Activated CD8-positive, alpha-beta T cell treated with anti-CD3 and anti-CD28 coated beads for 36 hours (primary cell): ENCODE measurements around the gene ZNF780A. TPM values are rescaled to one million over a fixed set of nuclear protein-coding genes. Genes with fewer than 3 reads are reported as not detected.
"Not testable (repeated sequence)": the region's sequence is repeated elsewhere in the genome, so short reads cannot be mapped to it uniquely, and the experiment has no call there.

Experiments used
- ATAC-seq: fragments of 200-7000 bp; cut with Tn5 transposase; one replicate; pipeline ENCODE4 v1.10.0; 2021; ENCODE audit warnings: mild to moderate bottlenecking, moderate library complexity
- CTCF ChIA-PET: fragments of 350-600 bp; sonication (Branson Sonifier 250); formaldehyde crosslinking; loops from one replicate; lab custom pipeline; 2021; ENCODE audit warnings: antibody characterized with exemption; lab: Charles Lee
- POLR2A ChIA-PET: fragments of 350-600 bp; sonication (Branson Sonifier 250); formaldehyde crosslinking; loops from one replicate; lab custom pipeline; 2021; ENCODE audit warnings: antibody characterized with exemption; lab: Charles Lee
- DNase-seq: peaks from one replicate; pipeline ENCODE4 v3.0.0-alpha.2; 2020
- H3K27ac Mint-ChIP-seq: one replicate; pipeline ENCODE4 v1.8.0; 2021; ENCODE audit warnings: mild to moderate bottlenecking, mixed read lengths
- H3K27me3 Mint-ChIP-seq: one replicate; pipeline ENCODE4 v1.8.0; 2021; ENCODE audit warnings: mixed read lengths
- H3K36me3 Mint-ChIP-seq: one replicate; pipeline ENCODE4 v1.8.0; 2021; ENCODE audit warnings: low read depth, mixed read lengths
- H3K4me1 Mint-ChIP-seq: one replicate; pipeline ENCODE4 v1.8.0; 2021; ENCODE audit warnings: low read depth, mixed read lengths
- H3K4me3 Mint-ChIP-seq: one replicate; pipeline ENCODE4 v1.8.0; 2021; ENCODE audit warnings: mild to moderate bottlenecking, moderate library complexity, mixed read lengths
- H3K9me3 Mint-ChIP-seq: one replicate; pipeline ENCODE4 v1.8.0; 2021; ENCODE audit warnings: mixed read lengths
- CTCF ChIP-seq: fragments of 200-600 bp; IDR thresholded peaks from one replicate; pipeline ENCODE4 v1.8.0; 2022; ENCODE audit warnings: antibody characterized with exemption, mild to moderate bottlenecking
- intact Hi-C: fragments of 100-400 bp; cut with micrococcal nuclease; formaldehyde crosslinking; loops from one replicate; pipeline ENCODE4 v1.10.0; 2022
- total RNA-seq, 2 experiments: library from RNA; stranded (reverse); gene quantifications; one replicate each; pipeline ENCODE4 v1.2.3, GENCODE V29; 2021

Gene ZNF780A
- total RNA-seq, 2 experiments from 2014 or later = 12.9 to 13.3 TPM

- ATAC-seq (no peak), DNase-seq (no peak)
- no peak overlapping the region for H3K4me3 Mint-ChIP-seq
- peaks cover 6% of the 10 kb centered on the region for H3K27me3 Mint-ChIP-seq
- H3K27ac Mint-ChIP-seq = no peak overlapping the region
- ChIA-PET POLR2A (interaction anchor here (0.7 kb wide), 1 partner anchor 65 kb away, joined by 3 read pairs; no protein-coding TSS in a partner anchor), CTCF (interaction anchor here (0.7 kb wide), 1 partner anchor 189 kb away, joined by 3 read pairs; no protein-coding TSS in a partner anchor)
- no peaks in the 10 kb centered on the region for H3K36me3 Mint-ChIP-seq
- intact Hi-C loops = no loop called here
- no peaks in the 10 kb centered on the region for H3K4me1 Mint-ChIP-seq
- TF ChIP-seq CTCF = no peak
- H3K9me3 Mint-ChIP-seq = peaks cover 5% of the 10 kb centered on the region
These were observed 25.3 kb upstream of the ZNF780A start for GRCh38 chr19:40116075-40116474.

GRCh38 chr19:40114119-40114518, 23.4 kb upstream of the ZNF780A start:
- H3K27ac Mint-ChIP-seq, H3K9me3 Mint-ChIP-seq, POLR2A ChIA-PET, DNase-seq, H3K4me1 Mint-ChIP-seq, H3K4me3 Mint-ChIP-seq, H3K27me3 Mint-ChIP-seq, intact Hi-C loops, H3K36me3 Mint-ChIP-seq, CTCF ChIA-PET, ATAC-seq: not testable (repeated sequence)

GRCh38 chr19:40112271-40112670, 21.5 kb upstream of the ZNF780A start:
- DNase-seq, H3K4me3 Mint-ChIP-seq, H3K36me3 Mint-ChIP-seq, H3K4me1 Mint-ChIP-seq, H3K27me3 Mint-ChIP-seq, ATAC-seq, H3K27ac Mint-ChIP-seq, intact Hi-C loops, H3K9me3 Mint-ChIP-seq: not testable (repeated sequence)
- POLR2A ChIA-PET = interaction anchor here (0.5 kb wide), 1 partner anchor 223 kb away, joined by 3 read pairs; no protein-coding TSS in a partner anchor
- CTCF ChIA-PET = interaction anchor here (0.6 to 1.4 kb wide), 3 partner anchors 28 to 179 kb away, joined by 3 to 5 read pairs (median 4); no protein-coding TSS in a partner anchor

GRCh38 chr19:40110570-40110969, 19.8 kb upstream of the ZNF780A start:
- no peaks in the 10 kb centered on the region for H3K27me3 Mint-ChIP-seq
- ChIA-PET POLR2A (no interaction called here), CTCF (interaction anchor here (1.1 kb wide), 1 partner anchor 55 kb away, joined by 3 read pairs; no protein-coding TSS in a partner anchor)
- no peak for TF ChIP-seq CTCF
- no peaks in the 10 kb centered on the region for H3K4me1 Mint-ChIP-seq
- intact Hi-C loops = no loop called here
- H3K36me3 Mint-ChIP-seq = no peaks in the 10 kb centered on the region
- DNase-seq (no peak), ATAC-seq (no peak)
- no peak overlapping the region for H3K27ac Mint-ChIP-seq
- peaks cover 5% of the 10 kb centered on the region for H3K9me3 Mint-ChIP-seq
- H3K4me3 Mint-ChIP-seq = no peak overlapping the region

GRCh38 chr19:40104754-40105153, 14.0 kb upstream of the ZNF780A start:
- no peaks in the 10 kb centered on the region for H3K36me3 Mint-ChIP-seq
- intact Hi-C loops = no loop called here
- peaks cover 2% of the 10 kb centered on the region for H3K9me3 Mint-ChIP-seq
- ChIA-PET CTCF (no interaction called here), POLR2A (no interaction called here)
- H3K4me1 Mint-ChIP-seq = no peaks in the 10 kb centered on the region
- no peak for TF ChIP-seq CTCF
- no peak overlapping the region for H3K4me3 Mint-ChIP-seq
- no peak for DNase-seq
- no peaks in the 10 kb centered on the region for H3K27me3 Mint-ChIP-seq
- no peak overlapping the region for H3K27ac Mint-ChIP-seq
- ATAC-seq = no peak

GRCh38 chr19:40103600-40103999, 12.9 kb upstream of the ZNF780A start:
- Mint-ChIP-seq H3K4me1 (no peaks in the 10 kb centered on the region), H3K9me3 (peaks cover 2% of the 10 kb centered on the region), H3K36me3 (no peaks in the 10 kb centered on the region), H3K4me3 (no peak overlapping the region), H3K27me3 (no peaks in the 10 kb centered on the region), H3K27ac (no peak overlapping the region)
- ATAC-seq (no peak), DNase-seq (no peak)
- ChIA-PET CTCF (no interaction called here), POLR2A (interaction anchor here (0.6 to 1.0 kb wide), 2 partner anchors 137 to 375 kb away, joined by 3 read pairs; no protein-coding TSS in a partner anchor)
- intact Hi-C loops = no loop called here
- TF ChIP-seq CTCF = no peak
